Bronchial epithelial cell (primary cell): Measurements from ENCODE around the gene WWC2. TPM values are rescaled to one million over a fixed set of nuclear protein-coding genes. Genes with fewer than 3 reads are reported as not detected.

ENCODE experiments used
- DNase-seq: peaks from one replicate; pipeline ENCODE4 v3.0.0-alpha.2; 2010; ENCODE audit warnings: low read depth
- FAIRE-seq: peaks from 2 replicates; lab custom pipeline; 2011; peaks lifted over from hg19 to GRCh38; lab: Jason Lieb, UNC
- H3K27me3 ChIP-seq: 2 replicates; pipeline ENCODE4 v1.5.1; 2011; ENCODE audit warnings: low read length; ENCODE audit not compliant: control insufficient read depth, insufficient read depth
- H3K36me3 ChIP-seq: 2 replicates; pipeline ENCODE4 v1.5.1; 2011; ENCODE audit warnings: low read length; ENCODE audit not compliant: control insufficient read depth, insufficient read depth
- H3K4me3 ChIP-seq: 2 replicates; pipeline ENCODE4 v1.5.1; 2011; ENCODE audit warnings: mild to moderate bottlenecking, low read depth, low read length, control low read depth
- total RNA-seq: library from RNA; depleted of rRNA; stranded (reverse); fragments of >200 nt; gene quantifications from 2 replicates; pipeline ENCODE4 v1.2.1, GENCODE V29; 2014
- TF ChIP-seq, protein P1 (sequence below): IDR thresholded peaks from 2 replicates; pipeline ENCODE4 v1.5.1; 2011; ENCODE audit warnings: mild to moderate bottlenecking, moderate library complexity, low read length, control low read depth, inconsistent platforms; ENCODE audit not compliant: insufficient read depth, severe bottlenecking

WWC2 gene
- total RNA-seq, 1 donor from 2014 or later = 13.2 TPM

DNA sequence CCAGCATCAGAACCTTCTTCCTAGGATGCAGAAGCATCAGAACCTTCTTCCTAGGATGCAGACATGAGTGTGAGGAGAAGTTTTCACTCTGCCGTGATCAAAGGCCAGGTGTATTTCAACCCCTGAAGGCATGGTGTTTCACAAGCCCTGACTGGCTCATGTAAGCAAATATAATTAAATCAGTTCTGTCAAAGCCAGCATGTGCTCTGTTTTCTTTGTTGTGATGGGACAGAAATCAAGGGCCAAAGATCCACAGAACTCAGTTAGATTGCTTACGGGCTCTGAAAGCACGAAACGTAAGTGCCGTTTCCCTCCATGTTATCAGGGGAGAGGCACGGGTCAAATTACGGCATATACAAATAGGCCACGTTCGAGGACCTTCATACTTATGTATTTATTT is 255.2 kb downstream of the WWC2 start:
- DNase-seq (peak; percentile 83), FAIRE-seq (no peak)
- Histone ChIP-seq H3K36me3 (no peaks in the 10 kb centered on the region), H3K27me3 (no peaks in the 10 kb centered on the region), H3K4me3 (no peak overlapping the region)
- TF ChIP-seq, protein P1, sequence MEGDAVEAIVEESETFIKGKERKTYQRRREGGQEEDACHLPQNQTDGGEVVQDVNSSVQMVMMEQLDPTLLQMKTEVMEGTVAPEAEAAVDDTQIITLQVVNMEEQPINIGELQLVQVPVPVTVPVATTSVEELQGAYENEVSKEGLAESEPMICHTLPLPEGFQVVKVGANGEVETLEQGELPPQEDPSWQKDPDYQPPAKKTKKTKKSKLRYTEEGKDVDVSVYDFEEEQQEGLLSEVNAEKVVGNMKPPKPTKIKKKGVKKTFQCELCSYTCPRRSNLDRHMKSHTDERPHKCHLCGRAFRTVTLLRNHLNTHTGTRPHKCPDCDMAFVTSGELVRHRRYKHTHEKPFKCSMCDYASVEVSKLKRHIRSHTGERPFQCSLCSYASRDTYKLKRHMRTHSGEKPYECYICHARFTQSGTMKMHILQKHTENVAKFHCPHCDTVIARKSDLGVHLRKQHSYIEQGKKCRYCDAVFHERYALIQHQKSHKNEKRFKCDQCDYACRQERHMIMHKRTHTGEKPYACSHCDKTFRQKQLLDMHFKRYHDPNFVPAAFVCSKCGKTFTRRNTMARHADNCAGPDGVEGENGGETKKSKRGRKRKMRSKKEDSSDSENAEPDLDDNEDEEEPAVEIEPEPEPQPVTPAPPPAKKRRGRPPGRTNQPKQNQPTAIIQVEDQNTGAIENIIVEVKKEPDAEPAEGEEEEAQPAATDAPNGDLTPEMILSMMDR = no peak

DNA sequence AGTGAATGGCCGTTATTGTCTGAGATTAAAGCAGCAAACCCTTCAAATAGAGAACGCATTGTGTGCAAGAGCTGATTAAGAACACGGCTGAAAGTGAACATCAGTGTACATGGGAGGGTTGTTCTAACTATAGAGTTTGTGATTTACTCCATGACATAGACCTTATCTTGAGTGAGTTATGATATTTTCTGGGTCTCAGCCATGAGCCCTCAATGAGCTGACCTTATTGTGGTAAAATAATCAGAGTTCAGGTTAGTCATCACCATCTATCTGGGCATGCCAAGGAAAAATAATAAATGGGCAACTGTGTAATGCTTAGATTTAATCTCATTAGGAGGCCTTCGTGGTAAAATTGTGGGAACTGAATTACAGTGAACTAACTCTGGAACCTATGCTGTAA is 256.3 kb downstream of the WWC2 start:
- Histone ChIP-seq H3K36me3 (no peaks in the 10 kb centered on the region), H3K4me3 (no peak overlapping the region), H3K27me3 (no peaks in the 10 kb centered on the region)
- no peak for FAIRE-seq
- TF ChIP-seq, protein P1 = no peak
- peak; percentile 68 for DNase-seq

DNA sequence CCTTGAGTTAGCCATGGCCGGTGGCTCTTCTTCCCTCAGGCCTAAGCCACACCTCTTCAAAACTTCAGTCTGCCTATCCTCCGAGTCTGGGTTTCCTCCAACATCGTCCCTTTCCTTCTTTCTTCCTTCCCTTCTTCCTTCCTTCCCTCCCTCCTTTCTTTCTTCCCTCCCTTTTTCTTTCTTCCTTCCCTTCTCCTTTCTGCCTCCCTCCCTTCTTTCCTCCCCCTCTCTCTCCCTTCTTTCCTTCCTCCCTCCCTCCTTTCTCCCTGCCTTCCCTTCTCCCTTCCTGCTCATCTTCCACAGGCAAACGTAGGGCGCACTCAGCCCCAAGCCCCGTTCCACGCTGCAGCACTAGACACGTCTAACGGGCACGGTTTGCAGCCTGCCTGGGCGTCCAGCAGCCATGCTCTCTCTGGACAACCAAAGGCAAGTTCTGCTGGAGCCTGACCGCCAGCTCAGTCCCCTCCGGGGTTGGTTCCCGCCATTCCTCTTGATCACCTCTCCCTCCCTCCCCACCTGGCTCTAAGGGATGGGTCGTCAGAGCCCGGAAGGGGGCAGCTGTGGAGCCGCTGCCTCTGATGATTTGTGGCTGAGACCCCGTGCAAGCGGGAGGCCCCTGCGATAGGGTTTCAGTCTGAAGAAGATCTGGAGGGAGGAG is 257.2 kb downstream of the WWC2 start:
- Histone ChIP-seq H3K4me3 (no peak overlapping the region), H3K36me3 (no peaks in the 10 kb centered on the region), H3K27me3 (no peaks in the 10 kb centered on the region)
- TF ChIP-seq, protein P1 = no peak
- FAIRE-seq (no peak), DNase-seq (no peak)

DNA sequence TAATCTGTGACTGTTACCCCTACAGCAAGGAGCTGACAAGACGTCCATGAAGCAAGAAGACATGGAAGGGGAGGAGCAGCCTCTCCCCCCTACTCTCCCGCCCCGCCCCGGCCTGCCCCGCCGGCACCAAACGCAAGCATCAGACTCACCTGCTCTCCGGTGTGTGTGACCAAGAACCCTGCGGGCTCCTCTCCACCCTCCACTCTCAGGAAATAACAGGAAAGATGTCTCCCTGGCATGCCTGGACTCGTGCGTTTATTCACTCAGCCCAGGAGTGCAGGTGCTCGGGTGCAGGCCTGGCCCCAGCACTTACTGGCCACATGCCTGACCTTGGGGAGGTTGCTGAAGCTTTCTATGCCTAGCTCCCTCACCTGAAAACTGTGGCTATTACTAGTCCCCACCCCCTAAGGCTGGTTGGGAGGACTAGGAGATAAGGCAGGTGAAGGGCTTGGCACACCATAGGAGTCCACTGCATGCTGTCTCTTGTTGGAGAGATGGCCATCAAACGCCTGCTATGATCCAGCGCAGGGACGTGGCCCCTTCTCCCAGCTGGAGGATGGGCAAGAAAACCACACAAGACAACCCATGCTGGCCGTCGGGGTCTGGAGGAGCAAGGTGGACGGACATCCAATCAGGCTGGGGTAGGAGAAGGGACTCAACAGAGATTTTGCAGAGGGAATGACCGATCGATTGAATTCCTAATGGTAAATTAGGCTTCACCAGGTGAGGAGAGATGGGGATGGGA is 258.0 kb downstream of the WWC2 start:
- TF ChIP-seq, protein P1 = no peak
- Histone ChIP-seq H3K27me3 (no peaks in the 10 kb centered on the region), H3K4me3 (no peak overlapping the region), H3K36me3 (no peaks in the 10 kb centered on the region)
- no peak for FAIRE-seq
- DNase-seq = peak; percentile 94

DNA sequence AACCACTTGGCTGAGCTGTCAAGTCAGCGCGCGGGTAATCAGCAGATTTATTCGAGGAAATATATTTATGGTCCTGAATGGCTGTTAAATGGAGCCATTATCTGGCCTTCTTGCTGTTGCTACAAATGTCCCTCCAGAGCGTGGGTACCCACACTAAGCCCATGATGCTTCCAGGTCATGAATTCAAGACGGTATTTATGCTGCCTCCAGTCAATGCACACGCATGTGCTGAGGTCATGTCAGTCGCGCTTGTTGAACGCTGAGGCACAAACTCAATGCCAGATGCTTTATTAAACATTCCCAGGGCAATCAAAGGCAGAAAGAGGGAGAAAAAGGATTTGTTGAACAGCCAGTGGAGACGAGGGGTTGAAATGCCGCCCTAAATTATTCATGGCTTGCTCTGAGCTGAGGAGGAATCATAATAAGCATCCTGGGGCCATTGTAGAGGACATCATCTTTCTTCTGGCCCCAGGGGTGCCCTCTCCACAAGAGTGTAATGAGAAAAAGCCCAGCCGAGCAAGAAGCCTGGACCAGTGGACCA is 259.2 kb downstream of the WWC2 start:
- DNase-seq (no peak), FAIRE-seq (peak; percentile 55)
- TF ChIP-seq, protein P1 = no peak
- H3K4me3 ChIP-seq = no peak overlapping the region
- H3K36me3 ChIP-seq = no peaks in the 10 kb centered on the region
- H3K27me3 ChIP-seq = no peaks in the 10 kb centered on the region
